GM19043 (cell line): ENCODE measurements around the gene GNB1.

ENCODE experiments used
- ATAC-seq: cut with Tn5 transposase; IDR thresholded peaks from one replicate; pipeline ENCODE4 v1.9.1; 2021; ENCODE audit warnings: low read depth; ENCODE audit not compliant: unreplicated experiment

GNB1 gene

GRCh38 chr1:1910651-1911331, 19.9 kb upstream of the GNB1 start:
- ATAC-seq: no peak

DNA sequence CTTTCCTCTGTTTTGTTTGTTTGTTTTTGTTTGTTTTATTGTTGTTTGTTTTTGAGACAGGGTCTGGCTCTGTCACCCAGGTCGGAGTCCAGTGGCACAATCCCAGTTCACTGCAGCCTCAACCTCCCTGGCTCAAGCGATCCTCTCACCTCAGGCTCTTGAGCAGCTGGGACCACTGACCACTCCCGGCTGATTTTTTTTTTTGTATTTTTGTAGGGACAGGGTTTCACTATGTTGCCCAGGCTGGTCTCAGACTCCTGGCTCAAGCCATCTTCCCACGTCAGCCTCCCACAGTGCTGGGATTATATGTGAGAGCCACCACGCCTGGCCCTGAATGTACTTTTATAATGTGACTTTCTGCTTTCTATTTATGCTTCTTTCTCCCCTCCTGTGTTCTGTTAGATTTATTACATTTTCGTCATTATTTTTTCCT, 19.2 kb upstream of the GNB1 start:
- no peak for ATAC-seq

DNA sequence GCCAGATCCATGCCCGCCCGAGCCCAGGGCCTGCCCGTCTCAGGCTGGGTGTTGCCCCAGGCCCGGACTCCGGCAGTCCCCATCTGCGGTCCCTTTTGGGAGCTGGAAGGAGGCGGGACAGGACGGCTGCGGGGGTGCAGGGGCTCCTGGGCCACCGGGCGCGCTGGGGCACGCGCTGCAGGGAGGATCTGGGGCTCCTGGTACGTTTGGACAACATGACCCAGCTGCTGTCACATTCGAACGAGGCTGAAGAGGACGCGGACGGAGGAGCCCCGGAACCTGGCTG, 17.6 kb upstream of the GNB1 start:
- peak; percentile 7 for ATAC-seq

DNA sequence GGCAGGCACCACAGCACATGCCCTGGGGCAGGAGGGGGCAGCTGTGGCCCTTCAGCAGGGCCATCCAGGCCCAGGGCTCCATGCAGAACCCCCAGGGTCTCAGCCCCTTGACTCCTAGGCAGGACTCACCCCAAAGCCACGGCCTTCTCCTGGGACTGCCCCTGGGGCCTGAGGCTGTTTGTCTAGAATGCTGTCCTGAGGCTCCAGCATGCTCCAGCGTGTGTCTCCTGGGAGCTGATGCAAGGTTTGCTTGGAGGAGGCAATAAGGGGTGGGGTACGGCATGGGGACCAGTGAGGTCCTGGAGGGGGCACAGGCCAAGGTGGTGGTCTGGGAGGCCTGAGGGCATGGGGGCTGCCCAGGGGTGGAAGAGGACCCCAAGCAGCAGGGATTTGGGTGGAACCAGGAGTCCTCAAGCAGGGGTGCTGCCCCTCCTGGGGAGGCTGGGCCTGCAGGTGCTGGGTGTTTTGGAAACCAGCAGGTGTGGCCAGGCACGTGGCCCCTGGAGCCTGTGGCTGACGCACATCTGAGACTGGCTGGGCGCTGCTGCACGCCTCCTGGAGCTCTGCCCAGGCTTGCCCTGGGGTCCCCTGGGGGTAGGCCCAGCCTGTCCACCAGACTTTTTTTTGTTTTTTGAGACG, 16.3 kb upstream of the GNB1 start:
- ATAC-seq: no peak

DNA sequence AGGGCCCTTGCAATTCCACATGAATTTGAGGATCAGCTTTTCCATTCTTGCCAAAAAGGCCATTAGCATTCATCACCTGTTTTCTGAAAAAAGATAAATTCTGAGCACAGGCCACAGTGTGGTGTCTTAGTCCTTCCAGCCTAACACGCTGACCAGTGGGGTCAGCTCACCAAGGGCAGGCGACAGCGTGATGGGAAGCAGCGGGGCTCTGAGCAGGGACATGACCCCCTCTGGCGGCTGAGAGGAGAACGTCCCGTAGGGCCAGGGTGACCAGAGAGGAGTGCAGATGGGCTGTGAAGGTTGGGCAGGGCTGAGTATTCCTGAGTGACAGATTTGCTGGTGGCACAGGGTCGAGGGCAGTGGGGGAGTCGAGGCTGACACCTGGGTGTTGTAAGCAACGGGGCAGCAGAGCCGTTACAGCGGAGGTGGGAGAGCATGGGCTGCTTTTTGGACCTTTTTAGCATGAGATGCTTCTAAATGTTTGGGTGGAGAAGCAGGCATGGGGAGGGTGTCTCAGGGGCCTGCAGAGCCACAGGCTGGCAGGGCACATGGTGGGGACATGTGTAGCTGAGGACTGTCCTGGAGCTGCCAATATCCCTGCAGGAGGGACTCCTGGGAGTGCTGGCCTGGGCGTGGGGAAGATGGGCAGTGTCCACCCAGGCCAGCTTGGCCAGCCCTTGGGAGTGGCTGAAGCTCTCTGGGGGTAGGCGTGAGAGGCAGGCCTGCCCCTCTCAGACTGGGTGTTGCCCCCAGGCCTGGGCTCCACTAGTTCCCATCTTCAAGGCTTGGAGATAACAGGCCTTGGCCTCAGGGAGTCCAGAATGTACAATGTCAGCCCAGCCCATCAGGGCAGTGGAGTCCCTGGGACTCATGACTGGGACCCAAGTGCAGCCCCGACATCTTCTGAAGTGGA, 15.6 kb upstream of the GNB1 start:
- ATAC-seq: no peak

DNA sequence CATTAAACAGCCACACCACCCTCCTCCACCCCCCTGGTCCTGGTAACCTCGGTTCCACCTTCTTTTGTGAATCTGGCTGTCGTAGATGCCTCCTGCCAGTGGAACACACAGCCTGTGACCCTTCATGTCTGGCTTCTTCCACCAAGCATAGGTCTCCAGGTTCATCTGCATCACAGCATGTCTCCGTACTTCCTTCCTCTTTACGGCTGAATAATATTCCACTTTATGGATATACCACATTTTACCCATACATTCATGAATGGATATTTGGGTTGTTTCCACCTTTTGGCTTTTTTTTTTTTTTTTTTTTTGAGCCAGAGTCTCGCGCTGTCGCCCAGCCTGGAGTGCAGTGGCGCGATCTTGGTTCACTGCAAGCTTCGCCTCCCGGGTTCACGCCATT, 12.3 kb upstream of the GNB1 start:
- no peak for ATAC-seq

GRCh38 chr1:1901641-1902294, 10.9 kb upstream of the GNB1 start:
- ATAC-seq: no peak

GRCh38 chr1:1900883-1901640, 10.2 kb upstream of the GNB1 start:
- ATAC-seq: no peak

- ATAC-seq: no peak
These were observed 9.1 kb upstream of the GNB1 start for GRCh38 chr1:1899967-1900327.

DNA sequence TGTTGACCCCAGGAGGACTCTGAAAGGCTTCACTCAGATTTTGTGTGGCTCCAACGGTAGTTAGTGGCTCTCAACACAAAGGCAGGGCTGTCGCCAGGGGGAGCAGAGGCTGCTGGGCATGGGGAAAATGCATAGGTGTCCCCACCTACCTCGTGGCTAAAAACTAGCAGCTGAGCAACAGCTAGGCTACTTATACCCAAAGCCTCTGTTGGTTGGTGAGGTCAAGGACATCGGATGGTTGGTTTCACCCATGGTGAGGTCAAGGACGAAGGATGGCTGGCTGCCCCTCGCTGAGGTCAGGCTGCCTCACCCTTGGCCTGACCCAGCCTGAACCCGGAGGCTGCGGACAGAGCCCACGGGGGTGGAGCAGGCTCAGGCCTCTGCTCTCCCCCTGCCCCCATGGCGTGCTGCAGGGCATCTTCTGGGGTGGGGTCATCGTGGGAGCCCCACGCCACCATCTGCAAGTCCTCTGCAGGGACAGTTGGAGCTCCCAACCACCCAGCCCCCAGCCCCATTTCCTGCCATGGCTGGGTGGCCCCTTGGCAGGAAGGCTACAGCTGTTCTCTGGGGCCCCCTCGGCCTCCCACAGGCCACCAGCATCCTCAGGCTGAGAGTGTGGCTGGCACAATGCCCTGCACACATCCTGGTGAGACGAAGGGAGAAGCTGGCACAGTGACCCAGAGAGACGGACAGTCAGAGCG, 8.5 kb upstream of the GNB1 start:
- no peak for ATAC-seq

DNA sequence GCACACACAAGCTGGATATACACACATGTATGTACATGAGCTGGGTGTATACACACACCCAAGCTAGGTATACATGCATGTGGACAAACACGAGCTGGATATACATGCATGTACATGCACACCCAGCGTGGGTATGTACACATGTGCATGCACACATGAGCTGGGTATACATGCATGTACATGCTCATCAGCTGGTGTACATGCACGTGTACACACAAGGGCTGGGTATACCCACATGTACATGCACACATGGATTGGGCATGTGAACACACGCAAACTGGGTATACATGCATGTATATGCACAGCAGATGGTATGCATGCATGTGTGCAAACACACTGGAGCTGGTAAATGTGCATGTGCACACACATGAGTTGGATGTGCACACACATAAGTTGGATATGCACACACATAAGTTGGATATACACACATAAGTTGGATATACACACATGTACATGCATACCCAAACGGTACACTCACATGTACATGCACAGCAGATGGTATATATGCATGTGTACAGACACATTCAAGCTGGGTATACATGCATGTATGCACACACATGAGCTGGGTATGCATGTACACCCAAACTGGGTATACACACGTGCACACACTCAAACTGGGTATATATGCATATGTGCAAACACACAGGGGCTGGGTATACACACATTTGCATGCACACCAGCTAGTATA, 7.5 kb upstream of the GNB1 start:
- ATAC-seq: no peak

DNA sequence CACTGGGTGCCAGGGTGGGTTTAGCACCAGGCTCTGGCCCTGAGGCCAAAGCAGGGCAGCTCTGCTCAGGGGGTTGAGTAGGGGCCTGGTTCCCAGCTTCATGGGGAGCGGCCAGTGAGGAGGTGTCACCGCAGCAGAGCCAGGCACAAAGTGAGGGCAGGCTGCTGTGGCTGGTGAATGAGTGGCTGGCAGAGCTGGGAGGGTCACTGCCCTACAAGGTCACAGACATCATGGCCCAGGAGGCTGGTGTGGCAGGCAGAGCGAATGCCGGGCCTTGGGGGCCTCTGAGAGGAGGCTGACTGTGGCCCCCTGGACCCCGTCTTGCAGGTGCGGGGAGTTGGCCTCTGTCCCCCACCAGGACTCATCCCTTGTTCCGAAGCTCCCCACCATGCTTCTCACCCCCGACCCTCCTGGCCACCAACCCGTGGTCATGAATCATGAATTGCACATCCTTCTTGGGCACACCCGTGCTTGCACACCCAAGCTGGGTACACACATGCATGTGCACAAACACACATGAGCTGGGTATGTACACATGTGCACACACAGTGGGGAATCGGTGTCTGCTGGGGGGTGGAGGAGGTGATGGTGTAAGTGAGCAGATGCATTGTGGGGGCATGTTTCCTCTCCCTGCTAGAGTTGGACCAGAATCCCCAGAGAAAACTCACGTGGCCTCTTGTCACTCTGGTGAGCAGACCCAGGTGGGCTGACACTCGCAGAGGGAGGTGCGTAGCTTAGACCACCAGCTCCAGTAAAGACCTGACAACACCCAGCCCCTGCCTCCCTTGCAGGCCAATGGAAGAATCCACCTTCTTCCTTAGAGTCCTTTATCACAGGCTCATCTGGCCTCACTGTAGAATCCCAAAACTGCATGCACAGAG, 4.8 kb upstream of the GNB1 start:
- no peak for ATAC-seq

DNA sequence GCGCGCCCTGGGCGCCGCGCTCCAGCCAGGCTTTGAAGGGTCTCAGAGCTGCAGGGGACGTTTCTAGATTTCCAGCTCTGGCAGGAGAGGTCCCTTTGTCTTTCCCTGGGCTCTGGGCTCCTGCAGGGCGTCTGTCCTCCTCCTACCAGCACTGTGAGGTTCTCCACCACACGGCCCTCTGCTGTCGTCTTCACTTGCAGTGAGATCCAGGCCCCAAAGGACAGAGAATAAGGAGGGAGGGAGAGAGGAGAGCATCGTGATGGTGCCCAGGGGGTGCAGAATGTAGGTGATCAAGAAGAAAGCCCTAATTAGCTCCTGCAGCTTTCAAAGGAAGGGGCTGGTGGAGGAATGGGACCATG, 4.2 kb upstream of the GNB1 start:
- no peak for ATAC-seq

GRCh38 chr1:1894354-1895059, 3.6 kb upstream of the GNB1 start:
- ATAC-seq: no peak

GRCh38 chr1:1893997-1894353, 3.1 kb upstream of the GNB1 start:
- ATAC-seq: no peak

DNA sequence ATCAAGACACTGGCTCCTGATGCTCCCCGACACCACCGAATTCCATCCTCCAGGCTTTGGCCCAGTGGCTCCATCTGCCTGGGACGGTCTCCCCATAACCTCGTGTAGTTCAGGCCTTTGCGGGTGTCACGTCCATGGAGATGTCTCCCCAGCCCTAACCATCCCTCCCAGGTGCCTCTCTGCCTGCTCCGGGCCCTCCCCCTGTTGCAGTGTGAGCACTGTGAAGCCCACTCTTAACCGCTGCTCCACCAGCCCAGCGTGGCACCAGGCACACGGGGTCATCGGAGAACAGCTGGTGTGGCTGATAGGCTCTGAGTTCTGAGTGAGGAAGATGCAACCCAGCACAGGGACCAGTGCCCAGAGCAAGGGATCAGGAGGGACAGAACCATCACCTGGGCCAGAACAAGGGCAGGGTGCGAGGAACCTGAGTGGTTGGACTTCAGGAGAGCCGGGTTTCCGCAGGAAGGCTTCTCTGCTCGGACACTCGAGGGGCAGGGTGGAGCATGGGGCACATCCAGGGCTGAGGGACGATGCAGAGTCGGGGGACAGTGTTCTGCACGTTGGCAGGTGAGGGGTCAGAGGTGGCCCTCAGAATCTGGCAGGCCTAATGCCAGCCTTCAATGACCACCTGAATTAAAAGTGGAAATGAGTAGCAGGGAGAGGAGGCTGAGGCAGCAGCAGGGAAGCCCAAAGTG, 2.6 kb upstream of the GNB1 start:
- no peak for ATAC-seq

- ATAC-seq: no peak
These were observed 1.9 kb upstream of the GNB1 start for GRCh38 chr1:1892763-1893120.
